GM19328 (cell line): Measurements from ENCODE around the gene AQP2.

Experiments used
- ATAC-seq: cut with Tn5 transposase; IDR thresholded peaks from one replicate; pipeline ENCODE4 v1.9.1; 2021; ENCODE audit warnings: mild to moderate bottlenecking, moderate library complexity; ENCODE audit not compliant: unreplicated experiment

AQP2 gene

GRCh38 chr12:49939707-49940106 lies 10.8 kb upstream of the AQP2 start:
- ATAC-seq, result no peak

GRCh38 chr12:49941556-49942511 lies 8.7 kb upstream of the AQP2 start:
- ATAC-seq, result no peak

- ATAC-seq, result no peak
Observed at GRCh38 chr12:49942512-49942893, 8.0 kb upstream of the AQP2 start.

- no peak for ATAC-seq
Observed at GRCh38 chr12:49942921-49943624, 7.5 kb upstream of the AQP2 start.

GRCh38 chr12:49943625-49943960 lies 6.9 kb upstream of the AQP2 start:
- no peak for ATAC-seq

- no peak for ATAC-seq
Observed at GRCh38 chr12:49944046-49944445, 6.5 kb upstream of the AQP2 start.

- ATAC-seq, result no peak
Observed at GRCh38 chr12:49944718-49945117, 5.8 kb upstream of the AQP2 start.

- ATAC-seq, result no peak
Observed at GRCh38 chr12:49945394-49946080, 5.0 kb upstream of the AQP2 start.

- ATAC-seq, result no peak
Observed at GRCh38 chr12:49946086-49946485, 4.5 kb upstream of the AQP2 start.

GRCh38 chr12:49946497-49946896 lies 4.0 kb upstream of the AQP2 start:
- ATAC-seq, result no peak

GRCh38 chr12:49947593-49948226 lies 2.8 kb upstream of the AQP2 start:
- ATAC-seq, result no peak

GRCh38 chr12:49948866-49949845 lies 1.4 kb upstream of the AQP2 start:
- ATAC-seq, result no peak

GRCh38 chr12:49949866-49950265 lies 671 bp upstream of the AQP2 start:
- ATAC-seq, result no peak

GRCh38 chr12:49951411-49952240 lies 1.1 kb downstream of the AQP2 start:
- no peak for ATAC-seq

GRCh38 chr12:49952391-49953055 lies 2.0 kb downstream of the AQP2 start:
- no peak for ATAC-seq

GRCh38 chr12:49953151-49953550 lies 2.6 kb downstream of the AQP2 start:
- ATAC-seq, result no peak

GRCh38 chr12:49953961-49954846 lies 3.7 kb downstream of the AQP2 start:
- ATAC-seq, result no peak
